HUES48 (cell line): ENCODE data around the gene SMIM45.

Experiments used
- H3K27ac ChIP-seq: one replicate; pipeline ENCODE4 v1.7.0; 2013; ENCODE audit warnings: low read depth, low read length, inconsistent platforms
- H3K27me3 ChIP-seq: 2 replicates; pipeline ENCODE4 v1.6.1; 2013; ENCODE audit warnings: mild to moderate bottlenecking, low read length; ENCODE audit not compliant: control insufficient read depth, insufficient read depth
- H3K36me3 ChIP-seq: 2 replicates; pipeline ENCODE4 v1.6.1; 2013; ENCODE audit warnings: low read length; ENCODE audit not compliant: control insufficient read depth, insufficient read depth
- H3K4me1 ChIP-seq: 2 replicates; pipeline ENCODE4 v1.6.1; 2013; ENCODE audit warnings: mild to moderate bottlenecking, low read length; ENCODE audit not compliant: control insufficient read depth, insufficient read depth
- H3K4me3 ChIP-seq: 2 replicates; pipeline ENCODE4 v1.5.1; 2013; ENCODE audit warnings: mild to moderate bottlenecking, low read depth, low read length
- H3K9ac ChIP-seq: 2 replicates; pipeline ENCODE4 v1.6.1; 2013; ENCODE audit warnings: mild to moderate bottlenecking, low read depth, low read length, moderate library complexity
- H3K9me3 ChIP-seq: 2 replicates; pipeline ENCODE4 v1.6.1; 2013; ENCODE audit warnings: low read length; ENCODE audit not compliant: control insufficient read depth, insufficient read depth

The SMIM45 gene

GRCh38 chr22:41951898-41952474, at the start of gene SMIM45:
Gene SMIM45 (plus strand): TSS chr22:41952150.
- Histone ChIP-seq H3K4me1 (peaks cover 12% of the 10 kb centered on the region), H3K4me3 (no peak within 1 kb of the TSS), H3K9ac (no peak within 1 kb of the TSS)

GRCh38 chr22:41902932-41903421, 49.0 kb upstream of the SMIM45 start:
- Histone ChIP-seq H3K9ac (no peak overlapping the region), H3K4me3 (no peak overlapping the region), H3K9me3 (no peaks in the 10 kb centered on the region), H3K27me3 (peaks cover under 1% of the 10 kb centered on the region; the same call in 1 of the 2 replicates), H3K36me3 (peaks cover 89% of the 10 kb centered on the region), H3K4me1 (no peaks in the 10 kb centered on the region), H3K27ac (no peak overlapping the region)

More at GRCh38 chr22:41951898-41952474, at the start of gene SMIM45:
- Histone ChIP-seq H3K36me3 (no peaks in the 10 kb centered on the region), H3K27me3 (no peaks in the 10 kb centered on the region; the same call in 1 of the 2 replicates), H3K9me3 (no peaks in the 10 kb centered on the region), H3K27ac (no peak within 1 kb of the TSS)

GRCh38 chr22:41904450-41905410, 47.2 kb upstream of the SMIM45 start:
- no peak overlapping the region for H3K27ac ChIP-seq
- no peak overlapping the region for H3K4me3 ChIP-seq
- peaks cover 17% of the 10 kb centered on the region for H3K27me3 ChIP-seq
- no peaks in the 10 kb centered on the region for H3K4me1 ChIP-seq
- no peaks in the 10 kb centered on the region for H3K9me3 ChIP-seq
- peaks cover 74% of the 10 kb centered on the region for H3K36me3 ChIP-seq
- no peak overlapping the region for H3K9ac ChIP-seq

GRCh38 chr22:41905411-41906202, 46.3 kb upstream of the SMIM45 start:
- Histone ChIP-seq H3K27ac (no peak overlapping the region), H3K36me3 (peaks cover 65% of the 10 kb centered on the region), H3K4me1 (no peaks in the 10 kb centered on the region), H3K9ac (no peak overlapping the region), H3K4me3 (no peak overlapping the region), H3K9me3 (no peaks in the 10 kb centered on the region), H3K27me3 (peaks cover 26% of the 10 kb centered on the region)

- no peak overlapping the region for H3K4me3 ChIP-seq
- H3K36me3 ChIP-seq, result peaks cover 56% of the 10 kb centered on the region
- H3K27me3 ChIP-seq, result peaks cover 38% of the 10 kb centered on the region
- H3K27ac ChIP-seq, result no peak overlapping the region
- no peaks in the 10 kb centered on the region for H3K9me3 ChIP-seq
- H3K4me1 ChIP-seq, result no peaks in the 10 kb centered on the region
- no peak overlapping the region for H3K9ac ChIP-seq
Observed at GRCh38 chr22:41906822-41907221, 45.1 kb upstream of the SMIM45 start.

- peaks cover 47% of the 10 kb centered on the region for H3K27me3 ChIP-seq
Observed at GRCh38 chr22:41907436-41908401, 44.2 kb upstream of the SMIM45 start.

GRCh38 chr22:41908411-41909309, 43.3 kb upstream of the SMIM45 start:
- H3K27me3 ChIP-seq, result peaks cover 56% of the 10 kb centered on the region
- H3K9me3 ChIP-seq, result no peaks in the 10 kb centered on the region
- no peak overlapping the region for H3K4me3 ChIP-seq
- H3K27ac ChIP-seq, result no peak overlapping the region
- no peak overlapping the region for H3K9ac ChIP-seq
- H3K4me1 ChIP-seq, result no peaks in the 10 kb centered on the region
- H3K36me3 ChIP-seq, result peaks cover 38% of the 10 kb centered on the region

More at GRCh38 chr22:41907436-41908401, 44.2 kb upstream of the SMIM45 start:
- Histone ChIP-seq H3K4me1 (no peaks in the 10 kb centered on the region), H3K4me3 (no peak overlapping the region), H3K36me3 (peaks cover 47% of the 10 kb centered on the region), H3K9me3 (no peaks in the 10 kb centered on the region), H3K9ac (no peak overlapping the region), H3K27ac (peak overlapping the region; percentile 5)

- no peaks in the 10 kb centered on the region for H3K4me1 ChIP-seq
- H3K9ac ChIP-seq, result no peak overlapping the region
- no peaks in the 10 kb centered on the region for H3K9me3 ChIP-seq
- no peak overlapping the region for H3K27ac ChIP-seq
- H3K27me3 ChIP-seq, result peaks cover 65% of the 10 kb centered on the region
- peak overlapping the region; percentile 39; the same call in 1 of the 2 replicates for H3K4me3 ChIP-seq
- H3K36me3 ChIP-seq, result peaks cover 30% of the 10 kb centered on the region
Observed at GRCh38 chr22:41909310-41910049, 42.5 kb upstream of the SMIM45 start.
